GM10266 (cell line): ENCODE results near the gene KCNAB1.

Experiments
- DNase-seq: peaks from one replicate; pipeline ENCODE4 v3.0.0; 2012; ENCODE audit errors: extremely low spot score
- TF ChIP-seq, protein P1 (sequence below): IDR thresholded peaks from 2 replicates; pipeline ENCODE4 v1.5.1; 2012; ENCODE audit warnings: mild to moderate bottlenecking, low read depth; ENCODE audit not compliant: control insufficient read depth, insufficient read depth; ENCODE audit errors: missing control alignments

KCNAB1 gene

DNA sequence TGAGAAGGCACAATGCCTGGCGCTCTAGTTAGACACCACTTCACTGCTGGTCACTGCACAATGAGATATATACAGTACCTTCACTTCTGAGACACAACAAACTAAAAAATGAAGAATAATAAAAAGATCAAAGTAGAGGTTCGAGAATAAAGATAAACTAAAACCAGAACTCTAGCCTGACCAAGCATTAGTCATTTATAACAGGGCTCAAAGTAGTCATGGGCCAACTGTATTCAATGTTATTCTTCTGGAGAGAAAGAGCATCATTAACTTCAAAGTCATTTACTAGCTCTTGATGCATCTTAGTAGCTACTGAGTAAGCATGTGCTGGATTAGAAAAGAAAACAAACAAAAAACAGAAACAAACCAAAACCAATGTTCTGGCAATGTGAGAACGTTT is 289.3 kb downstream of the KCNAB1 start:
- DNase-seq = no peak
- TF ChIP-seq, protein P1, sequence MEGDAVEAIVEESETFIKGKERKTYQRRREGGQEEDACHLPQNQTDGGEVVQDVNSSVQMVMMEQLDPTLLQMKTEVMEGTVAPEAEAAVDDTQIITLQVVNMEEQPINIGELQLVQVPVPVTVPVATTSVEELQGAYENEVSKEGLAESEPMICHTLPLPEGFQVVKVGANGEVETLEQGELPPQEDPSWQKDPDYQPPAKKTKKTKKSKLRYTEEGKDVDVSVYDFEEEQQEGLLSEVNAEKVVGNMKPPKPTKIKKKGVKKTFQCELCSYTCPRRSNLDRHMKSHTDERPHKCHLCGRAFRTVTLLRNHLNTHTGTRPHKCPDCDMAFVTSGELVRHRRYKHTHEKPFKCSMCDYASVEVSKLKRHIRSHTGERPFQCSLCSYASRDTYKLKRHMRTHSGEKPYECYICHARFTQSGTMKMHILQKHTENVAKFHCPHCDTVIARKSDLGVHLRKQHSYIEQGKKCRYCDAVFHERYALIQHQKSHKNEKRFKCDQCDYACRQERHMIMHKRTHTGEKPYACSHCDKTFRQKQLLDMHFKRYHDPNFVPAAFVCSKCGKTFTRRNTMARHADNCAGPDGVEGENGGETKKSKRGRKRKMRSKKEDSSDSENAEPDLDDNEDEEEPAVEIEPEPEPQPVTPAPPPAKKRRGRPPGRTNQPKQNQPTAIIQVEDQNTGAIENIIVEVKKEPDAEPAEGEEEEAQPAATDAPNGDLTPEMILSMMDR = no peak

DNA sequence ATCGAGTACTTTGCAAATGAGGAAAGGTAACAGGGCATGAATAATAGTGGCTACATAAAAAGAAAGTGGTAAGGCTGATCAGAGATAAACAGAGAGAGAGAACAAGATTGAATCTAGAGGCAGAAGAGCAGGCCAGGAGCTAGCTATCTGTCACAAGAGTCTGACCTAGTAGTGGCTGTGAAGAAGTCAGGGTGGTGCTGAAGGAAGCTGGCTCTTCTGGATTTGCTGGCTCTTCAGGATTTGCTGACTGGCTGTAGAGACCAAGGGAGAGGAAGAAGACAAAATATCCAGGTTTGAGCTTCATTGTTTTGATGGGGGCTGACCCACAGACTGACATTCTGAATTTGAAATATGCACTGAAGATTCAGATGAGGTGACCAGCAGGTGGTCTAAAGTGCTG is 292.2 kb downstream of the KCNAB1 start:
- TF ChIP-seq, protein P1 = no peak
- DNase-seq = no peak

DNA sequence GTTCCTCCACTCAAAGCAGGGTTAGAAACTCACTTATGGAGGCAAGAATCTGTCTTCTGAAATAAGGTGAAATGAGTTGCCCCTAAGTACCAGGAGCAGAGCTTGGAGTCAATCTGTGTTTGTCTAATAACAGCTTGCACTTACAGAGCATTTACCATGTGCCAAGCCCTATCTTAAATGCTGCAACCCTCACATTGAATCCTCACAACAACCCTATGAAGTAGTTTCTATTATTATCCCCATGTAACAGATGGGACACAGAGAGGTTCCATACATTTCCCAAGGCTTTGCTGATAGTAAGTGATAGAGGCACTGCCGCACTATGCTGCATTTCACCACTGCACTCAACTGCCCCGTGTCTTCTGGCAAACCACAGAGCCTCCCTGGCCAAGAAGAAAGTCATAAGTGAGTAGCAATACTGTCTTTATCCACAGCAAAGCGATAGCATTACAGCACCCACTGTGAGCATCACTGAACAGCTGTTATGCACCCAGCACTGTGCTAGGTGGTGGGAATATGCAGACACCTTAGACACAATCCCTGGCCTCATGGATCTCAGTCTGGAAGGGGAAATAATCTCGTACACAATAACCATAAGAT is 293.0 kb downstream of the KCNAB1 start:
- TF ChIP-seq, protein P1 = no peak
- no peak for DNase-seq

DNA sequence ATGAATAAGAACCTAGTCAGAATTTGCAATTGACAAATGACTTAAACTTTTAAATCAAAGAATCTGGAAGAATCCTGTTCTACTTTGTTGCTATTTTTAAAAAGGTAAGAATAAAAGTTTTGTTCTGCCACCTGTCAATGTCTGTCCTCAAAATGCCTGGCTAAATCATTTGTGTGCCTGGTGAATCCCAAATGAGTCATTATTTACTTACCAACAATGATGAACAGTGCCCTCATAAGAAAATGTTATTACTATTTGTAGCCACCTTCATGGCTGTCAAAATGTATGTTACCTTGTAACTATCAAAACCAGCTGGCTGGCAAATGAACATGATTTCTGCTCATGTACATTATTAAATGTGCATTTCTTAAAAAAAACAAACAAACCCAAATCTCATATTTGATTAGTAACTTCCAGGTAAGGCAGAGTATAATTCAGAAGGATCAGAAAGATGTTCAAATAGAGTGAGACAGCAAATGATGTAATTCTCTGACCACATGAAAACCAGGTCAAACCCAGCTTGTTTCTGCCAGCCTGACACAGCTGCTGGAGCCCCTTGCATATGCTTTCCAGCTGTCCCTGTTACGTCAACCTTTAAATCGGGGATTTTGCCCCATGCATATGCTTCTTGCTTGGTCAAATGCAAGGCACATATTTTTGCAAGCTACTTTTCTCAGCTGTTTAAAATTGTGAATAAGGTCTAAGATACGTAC is 296.6 kb downstream of the KCNAB1 start:
- TF ChIP-seq, protein P1 = no peak
- DNase-seq = no peak

DNA sequence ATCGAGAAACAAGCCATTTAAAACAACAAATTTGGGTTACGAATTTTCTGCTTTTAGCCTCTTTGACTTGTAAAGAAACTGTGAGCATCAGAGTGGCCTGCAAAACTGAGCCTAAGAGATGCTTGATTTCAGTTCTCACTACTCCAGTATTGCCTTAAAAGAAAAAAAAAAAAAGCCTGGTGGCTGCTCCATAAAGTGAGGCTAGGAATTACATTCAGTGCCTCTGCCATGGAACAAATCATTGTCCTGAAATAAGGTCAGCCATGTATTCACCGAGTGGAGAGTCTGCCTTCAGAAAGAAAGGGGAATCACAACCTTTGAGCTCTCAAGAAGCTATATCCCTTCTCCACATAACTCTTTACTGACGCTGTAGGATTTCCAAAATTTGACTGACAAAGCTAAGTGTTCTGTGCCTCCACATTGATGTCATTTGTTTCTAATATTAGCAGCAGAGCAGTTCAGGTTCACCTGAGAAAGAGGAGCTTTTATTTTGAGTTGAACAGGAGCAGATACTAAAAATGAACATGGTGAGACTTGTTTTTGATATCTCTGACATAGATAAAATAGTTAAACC is 297.3 kb downstream of the KCNAB1 start:
- TF ChIP-seq, protein P1 = no peak
- no peak for DNase-seq

DNA sequence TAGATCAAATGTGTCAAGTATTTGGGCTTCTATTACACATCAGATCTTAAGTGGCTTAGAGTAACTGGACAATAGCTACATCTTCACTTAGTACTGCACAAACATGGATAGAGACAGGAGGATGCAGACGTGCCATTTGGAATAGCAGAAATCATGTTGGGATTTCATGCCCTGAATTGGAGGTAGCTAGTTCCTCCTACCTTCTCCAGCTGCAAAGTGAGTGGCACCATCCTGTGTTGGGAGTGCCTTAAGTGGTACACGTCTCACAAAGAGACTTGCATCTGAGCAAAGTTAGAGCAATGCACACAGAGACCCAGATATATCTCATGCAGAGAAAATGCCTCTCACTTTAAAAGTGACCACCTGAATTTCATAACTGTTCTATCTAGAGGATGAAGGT is 298.1 kb downstream of the KCNAB1 start:
- TF ChIP-seq, protein P1 = no peak
- DNase-seq = no peak

DNA sequence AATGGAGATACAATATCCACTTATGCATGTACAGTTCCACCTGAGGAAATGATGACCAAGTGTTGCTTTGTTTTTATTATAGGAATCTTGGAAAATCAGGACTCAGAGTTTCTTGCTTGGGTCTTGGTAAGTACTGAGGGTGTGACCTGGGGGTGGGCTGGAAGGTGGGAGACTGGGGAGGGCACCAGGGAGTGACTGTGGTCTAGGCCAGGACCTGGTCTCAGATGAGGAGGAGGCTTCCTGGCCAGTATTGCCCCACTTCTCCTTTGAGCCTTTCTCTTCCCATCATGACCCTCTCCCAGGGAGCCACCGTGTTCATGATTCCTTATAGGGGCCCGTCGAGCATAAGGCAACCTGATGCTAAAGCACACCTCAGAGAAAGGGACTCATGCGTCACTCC is 301.2 kb downstream of the KCNAB1 start:
- TF ChIP-seq, protein P1 = no peak
- no peak for DNase-seq
